Progenitor cell of endocrine pancreas (in vitro differentiated cells): ENCODE data around the gene PHF12. TPM values are rescaled to one million over a fixed set of nuclear protein-coding genes. Genes with fewer than 3 reads are reported as not detected.

Experiments
- DNase-seq: peaks from one replicate; pipeline ENCODE4 v3.0.0; 2021; ENCODE audit warnings: low spot score; ENCODE audit not compliant: unreplicated experiment
- H3K27ac Mint-ChIP-seq: 2 replicates; pipeline ENCODE4 v1.8.0; 2021; ENCODE audit warnings: mild to moderate bottlenecking, moderate library complexity, mixed read lengths
- H3K27me3 Mint-ChIP-seq: 2 replicates; pipeline ENCODE4 v1.8.0; 2021; ENCODE audit warnings: mixed read lengths
- H3K36me3 Mint-ChIP-seq: 2 replicates; pipeline ENCODE4 v1.8.0; 2022; ENCODE audit warnings: mixed read lengths; ENCODE audit not compliant: insufficient read depth
- H3K4me1 Mint-ChIP-seq: 2 replicates; pipeline ENCODE4 v1.8.0; 2021; ENCODE audit warnings: low read depth, mixed read lengths
- H3K4me3 Mint-ChIP-seq: 2 replicates; pipeline ENCODE4 v1.8.0; 2021; ENCODE audit warnings: low read depth, mild to moderate bottlenecking, moderate library complexity, mixed read lengths
- H3K9me3 Mint-ChIP-seq: 2 replicates; pipeline ENCODE4 v1.8.0; 2021; ENCODE audit warnings: low read depth, mixed read lengths
- CTCF ChIP-seq: fragments of 200-600 bp; sonication (generic); IDR thresholded peaks from one replicate; pipeline ENCODE4 v1.5.0; 2021; ENCODE audit warnings: antibody characterized with exemption, mild to moderate bottlenecking; ENCODE audit not compliant: unreplicated experiment
- long read RNA-seq: library from polyadenylated mRNA; unstranded; transcript quantifications from one replicate; pipeline ENCODE4 v2.0.0, GENCODE V29; 2020
- total RNA-seq: library from RNA; stranded (reverse); gene quantifications from 2 replicates; pipeline ENCODE4 v1.2.1, GENCODE V29; 2021

Gene PHF12
- total RNA-seq, result 70.4 and 71.8 TPM in 2 replicates
- long read RNA-seq, partial matches to known transcripts, result 6 of 11 reads
- long read RNA-seq, other reads (novel, unspliced or antisense), result 5 of 11 reads

- TF ChIP-seq CTCF, result no peak
- Mint-ChIP-seq H3K27me3 (no peaks in the 10 kb centered on the region), H3K4me3 (peak within 1 kb of the TSS; percentile 91), H3K9me3 (no peaks in the 10 kb centered on the region), H3K27ac (peak within 1 kb of the TSS; percentile 96), H3K4me1 (peaks cover 18% of the 10 kb centered on the region), H3K36me3 (peaks cover 8% of the 10 kb centered on the region)
- peak; percentile 99 for DNase-seq
Measured at GRCh38 chr17:28951428-28951990, at the start of gene PHF12. Gene PHF12, minus strand, starts transcription at chr17:28951518. Its CDS starts 558 bp downstream, at chr17:28950960.

- Mint-ChIP-seq H3K27ac (no peak overlapping the region), H3K9me3 (no peaks in the 10 kb centered on the region), H3K27me3 (peaks cover 63% of the 10 kb centered on the region), H3K4me1 (peaks cover 2% of the 10 kb centered on the region), H3K36me3 (no peaks in the 10 kb centered on the region), H3K4me3 (no peak overlapping the region)
- DNase-seq, result no peak
- TF ChIP-seq CTCF, result no peak
Measured at GRCh38 chr17:29000973-29001372, 49.7 kb upstream of the PHF12 start.

- no peak for TF ChIP-seq CTCF
- Mint-ChIP-seq H3K27ac (no peak overlapping the region), H3K4me3 (no peak overlapping the region), H3K36me3 (no peaks in the 10 kb centered on the region), H3K27me3 (peaks cover 50% of the 10 kb centered on the region), H3K4me1 (no peaks in the 10 kb centered on the region), H3K9me3 (no peaks in the 10 kb centered on the region)
- no peak for DNase-seq
Measured at GRCh38 chr17:28999206-28999605, 47.9 kb upstream of the PHF12 start.

- H3K27ac Mint-ChIP-seq, result no peak overlapping the region
- no peaks in the 10 kb centered on the region for H3K9me3 Mint-ChIP-seq
- no peak for TF ChIP-seq CTCF
- no peak overlapping the region for H3K4me3 Mint-ChIP-seq
- H3K4me1 Mint-ChIP-seq, result no peaks in the 10 kb centered on the region
- no peak for DNase-seq
- H3K27me3 Mint-ChIP-seq, result peaks cover 36% of the 10 kb centered on the region
- H3K36me3 Mint-ChIP-seq, result no peaks in the 10 kb centered on the region
Measured at GRCh38 chr17:28997806-28998205, 46.5 kb upstream of the PHF12 start.

GRCh38 chr17:28996554-28997096 is 45.3 kb upstream of the PHF12 start:
- DNase-seq, result no peak
- H3K27me3 Mint-ChIP-seq, result peaks cover 32% of the 10 kb centered on the region
- no peaks in the 10 kb centered on the region for H3K36me3 Mint-ChIP-seq
- H3K4me1 Mint-ChIP-seq, result no peaks in the 10 kb centered on the region
- H3K4me3 Mint-ChIP-seq, result no peak overlapping the region
- no peaks in the 10 kb centered on the region for H3K9me3 Mint-ChIP-seq
- H3K27ac Mint-ChIP-seq, result no peak overlapping the region
- no peak for TF ChIP-seq CTCF
